Vagina (tissue), 2 donors: Measurements from ENCODE around the gene SMARCA4.

Experiments
- CTCF ChIP-seq, 3 experiments: fragments of 450-650 bp in 2 of 3; fragments of 200-600 bp in 1 of 3; sonication (generic) in 1 of 3; IDR thresholded peaks; one replicate each; pipeline ENCODE4 v1.5.1; 2017 to 2019; ENCODE audit warnings: antibody characterized with exemption in 3 of 3, mild to moderate bottlenecking in 2 of 3, moderate library complexity in 2 of 3
- POLR2AphosphoS5 ChIP-seq, 2 donors: sonication (generic); formaldehyde crosslinking; IDR thresholded peaks; one replicate each; pipeline ENCODE4 v1.9.0; 2017; ENCODE audit warnings: antibody characterized with exemption in 2 of 2, mild to moderate bottlenecking in 2 of 2, low read depth in 1 of 2; ENCODE audit not compliant: insufficient read depth in 1 of 2

DNA sequence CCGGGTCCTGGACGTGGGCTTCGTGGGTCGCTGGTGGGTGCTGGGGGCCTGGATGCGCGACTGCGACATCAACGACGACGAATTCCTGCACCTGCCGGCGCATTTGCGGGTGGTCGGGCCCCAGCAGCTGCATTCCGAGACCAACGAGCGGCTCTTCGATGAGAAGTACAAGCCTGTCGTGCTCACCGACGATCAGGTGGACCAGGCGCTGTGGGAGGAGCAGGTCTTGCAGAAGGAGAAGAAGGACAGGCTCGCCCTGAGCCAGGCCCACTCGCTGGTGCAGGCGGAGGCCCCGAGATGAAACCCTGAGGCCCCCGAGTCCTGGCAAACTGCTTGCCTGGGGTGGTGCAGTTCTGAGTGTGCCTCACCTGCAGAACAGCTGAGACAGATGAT, 31.4 kb upstream of the SMARCA4 start:
- TF ChIP-seq CTCF (IDR thresholded peaks at IDR 0.05) (no peak), POLR2AphosphoS5 (IDR thresholded peaks at IDR 0.05; ENCODE audit: insufficient read depth in 1 of 2, low read depth in 1 of 2) (no peak)
